ENCODE measurements around the gene SRGAP3.

DNA sequence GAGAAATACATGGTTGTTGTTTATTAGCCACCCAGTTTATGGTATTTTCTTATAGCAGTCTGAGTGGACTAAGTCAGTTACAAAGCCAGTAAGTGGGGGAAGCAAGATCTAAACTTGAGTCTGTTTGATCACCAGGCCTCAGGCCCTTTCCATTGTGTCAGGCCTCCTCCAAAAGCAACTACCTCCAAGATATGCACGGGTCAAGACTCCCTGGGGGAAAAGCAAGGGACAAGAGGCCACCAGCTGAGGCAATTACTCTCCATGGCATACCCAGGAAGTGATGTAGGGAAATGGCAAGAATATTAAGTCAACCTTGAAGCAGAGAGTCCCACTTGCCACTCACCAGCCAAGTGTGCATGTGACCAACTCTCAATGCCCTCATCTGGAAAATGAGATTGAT lies 28.6 kb upstream of the SRGAP3 start:
- TF ChIP-seq POLR2A (IDR thresholded peaks at IDR 0.05) = no peak
- TF ChIP-seq, protein P1, sequence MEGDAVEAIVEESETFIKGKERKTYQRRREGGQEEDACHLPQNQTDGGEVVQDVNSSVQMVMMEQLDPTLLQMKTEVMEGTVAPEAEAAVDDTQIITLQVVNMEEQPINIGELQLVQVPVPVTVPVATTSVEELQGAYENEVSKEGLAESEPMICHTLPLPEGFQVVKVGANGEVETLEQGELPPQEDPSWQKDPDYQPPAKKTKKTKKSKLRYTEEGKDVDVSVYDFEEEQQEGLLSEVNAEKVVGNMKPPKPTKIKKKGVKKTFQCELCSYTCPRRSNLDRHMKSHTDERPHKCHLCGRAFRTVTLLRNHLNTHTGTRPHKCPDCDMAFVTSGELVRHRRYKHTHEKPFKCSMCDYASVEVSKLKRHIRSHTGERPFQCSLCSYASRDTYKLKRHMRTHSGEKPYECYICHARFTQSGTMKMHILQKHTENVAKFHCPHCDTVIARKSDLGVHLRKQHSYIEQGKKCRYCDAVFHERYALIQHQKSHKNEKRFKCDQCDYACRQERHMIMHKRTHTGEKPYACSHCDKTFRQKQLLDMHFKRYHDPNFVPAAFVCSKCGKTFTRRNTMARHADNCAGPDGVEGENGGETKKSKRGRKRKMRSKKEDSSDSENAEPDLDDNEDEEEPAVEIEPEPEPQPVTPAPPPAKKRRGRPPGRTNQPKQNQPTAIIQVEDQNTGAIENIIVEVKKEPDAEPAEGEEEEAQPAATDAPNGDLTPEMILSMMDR (IDR thresholded peaks at IDR 0.05) = no peak

Measured in body of pancreas (tissue), 4 donors.